ENCODE data around the gene ABCC12.

DNA sequence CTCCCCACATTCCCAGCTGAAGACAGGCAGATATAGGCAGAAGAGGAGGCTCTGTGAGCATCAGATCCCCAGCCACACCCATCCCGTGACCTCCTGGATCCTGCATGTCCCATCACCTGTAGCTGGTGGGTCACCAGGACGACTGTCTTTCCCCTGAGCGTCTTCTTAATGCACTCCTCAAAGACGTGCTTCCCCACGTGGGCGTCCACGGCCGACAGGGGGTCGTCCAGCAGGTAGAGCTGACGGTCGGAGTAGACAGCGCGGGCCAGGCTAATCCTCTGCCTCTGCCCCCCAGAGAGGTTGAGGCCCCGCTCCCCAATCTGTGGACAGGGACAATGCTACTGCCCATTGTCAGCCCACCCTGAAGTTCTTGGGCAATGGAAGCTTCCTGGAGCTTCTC is 40.5 kb downstream of the ABCC12 start:
- TF ChIP-seq POLR2A (IDR thresholded peaks at IDR 0.05; ENCODE audit: low read depth, low read length) (no peak), CTCF (IDR thresholded peaks at IDR 0.05; ENCODE audit: extremely low read depth in 1 of 2, insufficient read depth in 1 of 2, low read depth in 1 of 2, low read length in 2 of 2) (no peak), MYC (IDR thresholded peaks at IDR 0.05; ENCODE audit: low read depth, low read length) (no peak), POLR2AphosphoS5 (IDR thresholded peaks at IDR 0.05; ENCODE audit: insufficient read depth, low read depth, low read length) (no peak), EZH2 (IDR thresholded peaks at IDR 0.05; ENCODE audit: borderline replicate concordance, low read depth, low read length, severe bottlenecking) (no peak), MAX (IDR thresholded peaks at IDR 0.05; ENCODE audit: insufficient read depth, insufficient read length) (no peak), JUN (IDR thresholded peaks at IDR 0.05; ENCODE audit: borderline replicate concordance, insufficient read depth, insufficient read length, low read depth) (no peak), FOS (IDR thresholded peaks at IDR 0.05; ENCODE audit: borderline replicate concordance, insufficient read depth, low read length) (no peak)

All from endothelial cell of umbilical vein (primary cell).